HepG2 (cell line): Measurements from ENCODE around the gene TBC1D14. TPM values are rescaled to one million over a fixed set of nuclear protein-coding genes. Genes with fewer than 3 reads are reported as not detected.

Source experiments
- ATAC-seq: fragments of 200-7000 bp; cut with Tn5 transposase; 3 replicates; pipeline ENCODE4 v1.9.1; 2020; ENCODE audit warnings: mild to moderate bottlenecking, moderate library complexity
- BruUV-seq: library from RNA; stranded (reverse); fragments of 400-500 nt; replicated peaks from 2 replicates; lab custom pipeline; 2021; lab: Mats Ljungman, UMichigan
- CTCF ChIA-PET: fragments of 300-600 bp; formaldehyde crosslinking; extraction: SDS; loops from one replicate; lab custom pipeline; 2021; ENCODE audit warnings: low total read pairs, inconsistent platforms, low intra/inter-chr PET ratio; lab: Yijun Ruan, JAX
- POLR2A ChIA-PET: fragments of 350-600 bp; sonication (Branson Sonifier 250); formaldehyde crosslinking; loops from one replicate; lab custom pipeline; 2020; ENCODE audit warnings: antibody characterized with exemption, inconsistent platforms; lab: Yijun Ruan, JAX
- DNase-seq: peaks from one replicate; pipeline ENCODE4 v3.0.0-alpha.2; 2015; ENCODE audit warnings: low spot score
- FAIRE-seq: peaks from 3 replicates; lab custom pipeline; 2011; peaks lifted over from hg19 to GRCh38; lab: Jason Lieb, UNC
- H2AFZ ChIP-seq: one replicate; pipeline ENCODE4 v1.6.1; 2011; ENCODE audit warnings: low read length, inconsistent platforms
- H3K27ac ChIP-seq: fragments of 300-600 bp; 3 replicates; pipeline ENCODE4 v1.8.0; 2011; ENCODE audit warnings: mixed run types, mild to moderate bottlenecking, mixed read lengths, low read length, inconsistent platforms; ENCODE audit not compliant: insufficient read depth; ENCODE audit errors: extremely low read length
- H3K27me3 ChIP-seq, 2 experiments: fragments of 200-600 bp in 1 of 2; 2 replicates in 1 of 2; 3 replicates in 1 of 2; pipeline versions ENCODE4 v1.6.0 to v1.8.0; 2011; ENCODE audit warnings: low read length in 2 of 2, mild to moderate bottlenecking in 2 of 2, moderate library complexity in 2 of 2, inconsistent platforms in 1 of 2; ENCODE audit not compliant: insufficient read depth in 2 of 2, control insufficient read depth in 1 of 2
- H3K36me3 ChIP-seq, 2 experiments: fragments of 200-600 bp in 1 of 2; replicated peaks in 1 of 2; 2 replicates in 1 of 2; 3 replicates in 1 of 2; pipeline versions ENCODE4 v1.5.1 to v1.8.0; 2011; ENCODE audit warnings: low read length in 2 of 2, inconsistent platforms in 1 of 2; ENCODE audit not compliant: insufficient read depth in 2 of 2, control insufficient read depth in 1 of 2
- H3K4me1 ChIP-seq: 2 replicates; pipeline ENCODE4 v1.5.1; 2012; ENCODE audit warnings: low read length, inconsistent platforms; ENCODE audit not compliant: insufficient read depth
- H3K4me2 ChIP-seq: 2 replicates; pipeline ENCODE4 v1.6.0; 2011; ENCODE audit warnings: low read depth, low read length, inconsistent platforms
- H3K4me3 ChIP-seq, 3 experiments: fragments of 200-600 bp in 1 of 3; sonication (generic), shearing (Covaris generic) in 1 of 3; replicated peaks in 1 of 3; 2 replicates each; pipeline ENCODE4 v1.5.1; 2011 to 2016; ENCODE audit warnings: low read length in 3 of 3, inconsistent platforms in 2 of 3, low read depth in 2 of 3, mild to moderate bottlenecking in 2 of 3, control low read depth in 1 of 3, mixed read lengths in 1 of 3; ENCODE audit not compliant: insufficient read depth in 1 of 3
- H3K79me2 ChIP-seq: one replicate; pipeline ENCODE4 v1.6.1; 2011; ENCODE audit warnings: low read length, inconsistent platforms; ENCODE audit not compliant: insufficient read depth
- H3K9ac ChIP-seq: 2 replicates; pipeline ENCODE4 v1.6.0; 2011; ENCODE audit warnings: mild to moderate bottlenecking, low read depth, low read length, inconsistent platforms; ENCODE audit not compliant: insufficient read depth
- H3K9me3 ChIP-seq: 2 replicates; pipeline ENCODE4 v1.5.1; 2012; ENCODE audit warnings: mild to moderate bottlenecking, low read length
- H4K20me1 ChIP-seq: 2 replicates; pipeline ENCODE4 v1.6.0; 2011; ENCODE audit warnings: inconsistent platforms, mild to moderate bottlenecking, low read length, moderate library complexity; ENCODE audit not compliant: insufficient read depth
- BORCS8-MEF2B ChIP-seq: sonication (generic); formaldehyde crosslinking; IDR thresholded peaks from 2 replicates; pipeline ENCODE4 v1.8.0; 2022; ENCODE audit warnings: mild to moderate bottlenecking, missing genetic modification reagents
- PRPF4 ChIP-seq: fragments of 200-400 bp; formaldehyde crosslinking; IDR thresholded peaks from 2 replicates; pipeline ENCODE4 v1.6.1; 2016; ENCODE audit warnings: low read length, low read depth; ENCODE audit not compliant: poor library complexity, severe bottlenecking
- RBFOX2 ChIP-seq: fragments of 200-400 bp; formaldehyde crosslinking; IDR thresholded peaks from 2 replicates; pipeline ENCODE4 v1.6.1; 2017; ENCODE audit warnings: low read depth, mild to moderate bottlenecking, low read length
- TP53 ChIP-seq: sonication (generic); formaldehyde crosslinking; conservative IDR thresholded peaks from 2 replicates; pipeline ENCODE4 v1.4.0; 2020; ENCODE audit warnings: missing genetic modification reagents
- ZFP37 ChIP-seq: sonication (generic); formaldehyde crosslinking; IDR thresholded peaks from 2 replicates; pipeline ENCODE4 v1.4.0; 2020; ENCODE audit warnings: missing genetic modification reagents, borderline replicate concordance
- ZNF138 ChIP-seq: sonication (generic); formaldehyde crosslinking; IDR thresholded peaks from 2 replicates; pipeline ENCODE4 v1.5.0; 2020; ENCODE audit warnings: mild to moderate bottlenecking, low read depth, missing genetic modification reagents
- ZNF629 ChIP-seq: sonication (generic); formaldehyde crosslinking; conservative IDR thresholded peaks from 2 replicates; pipeline ENCODE4 v1.5.0; 2020; ENCODE audit warnings: missing genetic modification reagents
- ZNF674 ChIP-seq: sonication (generic); formaldehyde crosslinking; IDR thresholded peaks from 2 replicates; pipeline ENCODE4 v1.5.0; 2020; ENCODE audit warnings: low read depth, mild to moderate bottlenecking, missing genetic modification reagents
- ZNF678 ChIP-seq: sonication (generic); formaldehyde crosslinking; IDR thresholded peaks from 2 replicates; pipeline ENCODE4 v1.4.0; 2020; ENCODE audit warnings: mild to moderate bottlenecking, missing genetic modification reagents
- ZNF772 ChIP-seq: sonication (generic); formaldehyde crosslinking; IDR thresholded peaks from 2 replicates; pipeline ENCODE4 v1.5.0; 2020; ENCODE audit warnings: mild to moderate bottlenecking, missing genetic modification reagents
- ZSCAN12 ChIP-seq: sonication (generic); formaldehyde crosslinking; IDR thresholded peaks from 2 replicates; pipeline ENCODE4 v1.9.0; 2021; ENCODE audit warnings: mild to moderate bottlenecking, missing genetic modification reagents
- WGBS: methylation state at CpG from one replicate; pipeline ENCODE4 v1.1.6; 2017; ENCODE audit warnings: low lambda C conversion rate; 5-methylcytosine and 5-hydroxymethylcytosine counted together
- in situ Hi-C: cut with HindIII; loops from 2 replicates; pipeline ENCODE4 v1.10.0; 2017; ENCODE audit warnings: low pct_unique_long_range_greater_than_20kb; ENCODE audit not compliant: extremely low pct_ligation_motif_present
- intact Hi-C: fragments of 100-400 bp; cut with micrococcal nuclease; formaldehyde crosslinking; loops from one replicate; pipeline ENCODE4 v1.10.0; 2022; ENCODE audit not compliant: unreplicated experiment
- polyA plus RNA-seq, 8 experiments: library from polyadenylated mRNA; depleted of rRNA in 3 of 8; stranded (reverse) in 7 of 8; unstranded in 1 of 8; fragments of >200 nt; fragmentation: Illumina TruSeq in 4 of 8; extraction: Trizol in 4 of 8; gene quantifications; 2 replicates each; pipeline versions ENCODE4 v1.2.1 to v1.2.3, GENCODE V29; 2011 to 2016; ENCODE audit warnings: low read depth in 4 of 8, missing spikeins in 1 of 8, mixed read lengths in 1 of 8; ENCODE audit not compliant: insufficient read depth in 1 of 8
- total RNA-seq, 5 experiments: library from RNA; depleted of rRNA; stranded (reverse); fragments of >200 nt; fragmentation: Illumina TruSeq; extraction: Trizol; gene quantifications; 2 replicates each; pipeline ENCODE4 v1.2.3, GENCODE V29; 2016; ENCODE audit warnings: low read depth in 1 of 5
- TF ChIP-seq, protein P1 (sequence below): sonication (generic); formaldehyde crosslinking; IDR thresholded peaks from 2 replicates; pipeline ENCODE4 v1.4.0; 2020; ENCODE audit warnings: missing genetic modification reagents
- TF ChIP-seq, protein P2 (sequence below): sonication (generic); formaldehyde crosslinking; IDR thresholded peaks from 2 replicates; pipeline ENCODE4 v1.4.0; 2020; ENCODE audit warnings: missing genetic modification reagents
- TF ChIP-seq, protein P3 (sequence below): sonication (generic); formaldehyde crosslinking; IDR thresholded peaks from 2 replicates; pipeline ENCODE4 v1.8.0; 2022; ENCODE audit warnings: missing genetic modification reagents, mild to moderate bottlenecking, inconsistent platforms, borderline replicate concordance

TBC1D14 gene
- total and polyA plus RNA-seq, 2 of the 13 experiments (the other 11 are each of a cell fraction or from before 2014, with no cell fraction given): 29.5 to 46.5 TPM

DNA sequence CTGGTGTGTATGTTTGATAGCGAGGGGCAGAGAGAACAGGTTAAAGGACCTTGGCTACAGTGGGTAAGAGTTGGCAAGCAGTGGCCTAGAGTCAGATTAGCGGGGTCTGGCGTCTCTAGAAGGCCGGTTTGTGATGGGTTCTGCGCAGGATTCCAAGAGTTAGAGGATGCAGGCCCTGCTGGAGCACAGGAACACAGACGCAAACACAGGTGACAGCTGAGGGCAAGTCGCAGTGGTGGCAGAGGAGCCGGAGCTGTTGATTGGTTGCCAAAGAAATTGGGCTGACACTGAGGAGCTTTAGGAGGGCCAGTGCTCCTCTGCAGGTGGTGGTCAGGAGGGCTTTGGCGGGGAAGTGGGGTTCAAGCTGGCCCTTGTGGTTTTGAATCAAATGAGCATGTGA, 137.3 kb downstream of the TBC1D14 start:
- Histone ChIP-seq H3K36me3 (peaks cover 3 to 5% of the 10 kb centered on the region in 2 experiments; a peak in 2 of 5 replicates), H3K4me2 (no peak overlapping the region), H3K27me3 (no peaks in the 10 kb centered on the region; a peak in 1 of 5 replicates), H3K4me1 (peaks cover 33% of the 10 kb centered on the region), H3K4me3 (no peak overlapping the region), H3K27ac (no peak overlapping the region), H3K79me2 (peaks cover 53% of the 10 kb centered on the region), H4K20me1 (0 out of 2 replicates have a peak, but pooled peaks cover 12% of the 10 kb centered on the region), H3K9ac (no peak overlapping the region), H2AFZ (no peak overlapping the region), H3K9me3 (no peaks in the 10 kb centered on the region)
- no TSS peak for BruUV-seq
- WGBS: 93% methylated on average over 8 of the region's 9 CpGs
- ATAC-seq (no peak), DNase-seq (no peak), FAIRE-seq (no peak)
- intact Hi-C loops: loop anchor here (10.0 kb wide), 1 partner anchor 142 kb away; the partner anchor contains the start of gene TBC1D14
- CTCF ChIA-PET: no interaction called here
- TF ChIP-seq PRPF4: no peak
- TF ChIP-seq TP53: no peak
- TF ChIP-seq, protein P1, sequence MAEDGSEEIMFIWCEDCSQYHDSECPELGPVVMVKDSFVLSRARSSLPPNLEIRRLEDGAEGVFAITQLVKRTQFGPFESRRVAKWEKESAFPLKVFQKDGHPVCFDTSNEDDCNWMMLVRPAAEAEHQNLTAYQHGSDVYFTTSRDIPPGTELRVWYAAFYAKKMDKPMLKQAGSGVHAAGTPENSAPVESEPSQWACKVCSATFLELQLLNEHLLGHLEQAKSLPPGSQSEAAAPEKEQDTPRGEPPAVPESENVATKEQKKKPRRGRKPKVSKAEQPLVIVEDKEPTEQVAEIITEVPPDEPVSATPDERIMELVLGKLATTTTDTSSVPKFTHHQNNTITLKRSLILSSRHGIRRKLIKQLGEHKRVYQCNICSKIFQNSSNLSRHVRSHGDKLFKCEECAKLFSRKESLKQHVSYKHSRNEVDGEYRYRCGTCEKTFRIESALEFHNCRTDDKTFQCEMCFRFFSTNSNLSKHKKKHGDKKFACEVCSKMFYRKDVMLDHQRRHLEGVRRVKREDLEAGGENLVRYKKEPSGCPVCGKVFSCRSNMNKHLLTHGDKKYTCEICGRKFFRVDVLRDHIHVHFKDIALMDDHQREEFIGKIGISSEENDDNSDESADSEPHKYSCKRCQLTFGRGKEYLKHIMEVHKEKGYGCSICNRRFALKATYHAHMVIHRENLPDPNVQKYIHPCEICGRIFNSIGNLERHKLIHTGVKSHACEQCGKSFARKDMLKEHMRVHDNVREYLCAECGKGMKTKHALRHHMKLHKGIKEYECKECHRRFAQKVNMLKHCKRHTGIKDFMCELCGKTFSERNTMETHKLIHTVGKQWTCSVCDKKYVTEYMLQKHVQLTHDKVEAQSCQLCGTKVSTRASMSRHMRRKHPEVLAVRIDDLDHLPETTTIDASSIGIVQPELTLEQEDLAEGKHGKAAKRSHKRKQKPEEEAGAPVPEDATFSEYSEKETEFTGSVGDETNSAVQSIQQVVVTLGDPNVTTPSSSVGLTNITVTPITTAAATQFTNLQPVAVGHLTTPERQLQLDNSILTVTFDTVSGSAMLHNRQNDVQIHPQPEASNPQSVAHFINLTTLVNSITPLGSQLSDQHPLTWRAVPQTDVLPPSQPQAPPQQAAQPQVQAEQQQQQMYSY: no peak
- TF ChIP-seq ZNF674 (CRISPR knock-in tag): no peak
- TF ChIP-seq ZNF678 (CRISPR knock-in tag): no peak
- TF ChIP-seq, protein P2, sequence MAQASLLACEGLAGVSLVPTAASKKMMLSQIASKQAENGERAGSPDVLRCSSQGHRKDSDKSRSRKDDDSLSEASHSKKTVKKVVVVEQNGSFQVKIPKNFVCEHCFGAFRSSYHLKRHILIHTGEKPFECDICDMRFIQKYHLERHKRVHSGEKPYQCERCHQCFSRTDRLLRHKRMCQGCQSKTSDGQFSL (CRISPR knock-in tag): no peak
- no peak for TF ChIP-seq RBFOX2
- TF ChIP-seq ZFP37 (CRISPR knock-in tag): no peak
- no peak for TF ChIP-seq ZNF138
- TF ChIP-seq ZNF629 (CRISPR knock-in tag): no peak
- TF ChIP-seq BORCS8-MEF2B (CRISPR knock-in tag): no peak
- TF ChIP-seq, protein P3, sequence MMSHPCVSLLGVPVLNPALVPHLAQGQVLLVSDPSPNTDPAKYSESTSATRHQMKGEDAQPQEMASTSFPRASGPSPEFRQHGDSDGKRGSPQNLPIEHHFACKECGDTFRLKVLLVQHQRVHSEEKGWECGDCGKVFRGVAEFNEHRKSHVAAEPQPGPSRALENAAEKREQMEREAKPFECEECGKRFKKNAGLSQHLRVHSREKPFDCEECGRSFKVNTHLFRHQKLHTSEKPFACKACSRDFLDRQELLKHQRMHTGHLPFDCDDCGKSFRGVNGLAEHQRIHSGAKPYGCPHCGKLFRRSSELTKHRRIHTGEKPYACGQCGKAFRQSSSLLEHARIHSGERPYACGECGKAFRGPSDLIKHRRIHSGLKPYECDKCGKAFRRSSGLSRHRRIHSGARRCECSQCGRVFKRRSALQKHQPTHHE: no peak
- no peak for TF ChIP-seq ZNF772 (CRISPR knock-in tag)
- TF ChIP-seq ZSCAN12 (CRISPR knock-in tag): no peak
- POLR2A ChIA-PET: no interaction called here
- in situ Hi-C loops: no loop called here
